Natural killer cell (primary cell): ENCODE data around the gene PRDM1. TPM values are rescaled to one million over a fixed set of nuclear protein-coding genes. Genes with fewer than 3 reads are reported as not detected.

Experiments used
- ATAC-seq, 3 donors: fragments of 150-1000 bp in 2 of 3; fragments of 200-7000 bp in 1 of 3; cut with Tn5 transposase; 1 replicate in 1 of 3; 2 replicates in 2 of 3; pipeline ENCODE4 v1.10.0; 2021; ENCODE audit warnings: mild to moderate bottlenecking in 2 of 3, moderate library complexity in 2 of 3
- DNase-seq, 2 donors: peaks; one replicate each; pipeline versions ENCODE4 v3.0.0 to v3.0.0-alpha.2; 2013 to 2021; ENCODE audit warnings: mixed read lengths in 1 of 2
- H3K27ac ChIP-seq: one replicate; pipeline ENCODE4 v1.5.1; 2013; ENCODE audit warnings: mild to moderate bottlenecking, low read length
- H3K27me3 ChIP-seq: one replicate; pipeline ENCODE4 v1.6.1; 2013; ENCODE audit warnings: low read length; ENCODE audit not compliant: control insufficient read depth, insufficient read depth
- H3K36me3 ChIP-seq: one replicate; pipeline ENCODE4 v1.6.1; 2013; ENCODE audit warnings: low read length; ENCODE audit not compliant: control insufficient read depth, insufficient read depth
- H3K4me1 ChIP-seq: one replicate; pipeline ENCODE4 v1.6.1; 2013; ENCODE audit warnings: low read length; ENCODE audit not compliant: control insufficient read depth, insufficient read depth
- H3K4me3 ChIP-seq: one replicate; pipeline ENCODE4 v1.5.1; 2013; ENCODE audit warnings: low read length
- H3K9me3 ChIP-seq: one replicate; pipeline ENCODE4 v1.6.1; 2013; ENCODE audit warnings: low read length; ENCODE audit not compliant: control insufficient read depth, insufficient read depth
- H3K27ac Mint-ChIP-seq, 2 donors: one replicate each; pipeline ENCODE4 v1.8.0; 2022; ENCODE audit warnings: mild to moderate bottlenecking in 2 of 2, mixed read lengths in 2 of 2, moderate library complexity in 1 of 2
- H3K27me3 Mint-ChIP-seq, 2 donors: one replicate each; pipeline ENCODE4 v1.8.0; 2022; ENCODE audit warnings: low read depth in 2 of 2, mixed read lengths in 2 of 2
- H3K36me3 Mint-ChIP-seq: one replicate; pipeline ENCODE4 v1.8.0; 2022; ENCODE audit warnings: mixed read lengths
- H3K4me1 Mint-ChIP-seq, 2 donors: one replicate each; pipeline ENCODE4 v1.8.0; 2022; ENCODE audit warnings: mixed read lengths in 2 of 2
- H3K4me3 Mint-ChIP-seq: one replicate; pipeline ENCODE4 v1.8.0; 2022; ENCODE audit warnings: mild to moderate bottlenecking, moderate library complexity, mixed read lengths
- H3K9me3 Mint-ChIP-seq, 2 donors: one replicate each; pipeline ENCODE4 v1.8.0; 2022; ENCODE audit warnings: mixed read lengths in 2 of 2
- CTCF ChIP-seq: fragments of 200-600 bp; IDR thresholded peaks from one replicate; pipeline ENCODE4 v1.8.0; 2022; ENCODE audit warnings: antibody characterized with exemption
- WGBS: methylation state at CpG from one replicate; pipeline ENCODE4 v1.1.7; 2013; ENCODE audit warnings: missing lambda C conversion rate; ENCODE audit not compliant: insufficient coverage; 5-methylcytosine and 5-hydroxymethylcytosine counted together
- intact Hi-C: fragments of 100-400 bp; cut with micrococcal nuclease; formaldehyde crosslinking; loops from one replicate; pipeline ENCODE4 v1.14.2; 2022
- total RNA-seq, 4 donors: library from RNA; stranded (reverse); fragments of 120-200 nt in 1 of 4; gene quantifications; one replicate each; pipeline versions ENCODE4 v1.2.3 to v1.2.4, GENCODE V29; 2013 to 2022

The PRDM1 gene
- total RNA-seq, 3 donors from 2014 or later (not counting 1 experiment from before 2014, with no cell fraction given) = 165 to 180 (median 177) TPM

GRCh38 chr6:106064756-106065155 lies 21.4 kb upstream of the PRDM1 start:
- Histone ChIP-seq H3K27ac (no peak overlapping the region), H3K27me3 (no peaks in the 10 kb centered on the region), H3K4me1 (no peaks in the 10 kb centered on the region), H3K36me3 (no peaks in the 10 kb centered on the region), H3K4me3 (no peak overlapping the region), H3K9me3 (no peaks in the 10 kb centered on the region)
- Mint-ChIP-seq H3K36me3 (no peaks in the 10 kb centered on the region), H3K4me1 (no peaks in the 10 kb centered on the region), H3K27me3 (peaks cover 8% of the 10 kb centered on the region in 2 donors), H3K27ac (no peak overlapping the region), H3K9me3 (no peaks in the 10 kb centered on the region), H3K4me3 (no peak overlapping the region)
- DNase-seq (no peak), ATAC-seq (no peak)
- WGBS = 56% methylated on average over 1 of the region's 1 CpG
- intact Hi-C loops = no loop called here
- no peak for TF ChIP-seq CTCF

- no peaks in the 10 kb centered on the region for H3K36me3 Mint-ChIP-seq
- no peak overlapping the region for H3K4me3 ChIP-seq
- DNase-seq = no peak
- no peaks in the 10 kb centered on the region for H3K9me3 ChIP-seq
- 86% methylated on average over 1 of the region's 1 CpG for WGBS
- no peaks in the 10 kb centered on the region for H3K36me3 ChIP-seq
- ATAC-seq = no peak
- H3K9me3 Mint-ChIP-seq = no peaks in the 10 kb centered on the region
- no peak overlapping the region for H3K4me3 Mint-ChIP-seq
- no peak for TF ChIP-seq CTCF
- peaks cover 9 to 11% of the 10 kb centered on the region in 2 donors for H3K27me3 Mint-ChIP-seq
- no peaks in the 10 kb centered on the region for H3K4me1 ChIP-seq
- intact Hi-C loops = no loop called here
- H3K27me3 ChIP-seq = no peaks in the 10 kb centered on the region
- H3K27ac Mint-ChIP-seq = no peak overlapping the region
- no peaks in the 10 kb centered on the region for H3K4me1 Mint-ChIP-seq
- H3K27ac ChIP-seq = no peak overlapping the region
Observed at GRCh38 chr6:106066989-106067388, 19.1 kb upstream of the PRDM1 start.

GRCh38 chr6:106069478-106069877 lies 16.7 kb upstream of the PRDM1 start:
- TF ChIP-seq CTCF = no peak

GRCh38 chr6:106070636-106071035 lies 15.5 kb upstream of the PRDM1 start:
- DNase-seq (no peak), ATAC-seq (no peak)
- Mint-ChIP-seq H3K9me3 (no peaks in the 10 kb centered on the region), H3K4me3 (no peak overlapping the region), H3K27me3 (peaks cover 9 to 11% of the 10 kb centered on the region in 2 donors), H3K4me1 (no peaks in the 10 kb centered on the region), H3K36me3 (no peaks in the 10 kb centered on the region), H3K27ac (no peak overlapping the region)
- no peaks in the 10 kb centered on the region for H3K4me1 ChIP-seq
- intact Hi-C loops = no loop called here
- H3K27me3 ChIP-seq = no peaks in the 10 kb centered on the region
- TF ChIP-seq CTCF = no peak
- H3K4me3 ChIP-seq = no peak overlapping the region
- WGBS = 70% methylated on average over 1 of the region's 1 CpG
- no peak overlapping the region for H3K27ac ChIP-seq
- H3K9me3 ChIP-seq = no peaks in the 10 kb centered on the region
- H3K36me3 ChIP-seq = no peaks in the 10 kb centered on the region

More at GRCh38 chr6:106069478-106069877, 16.7 kb upstream of the PRDM1 start:
- DNase-seq (no peak), ATAC-seq (no peak)
- Mint-ChIP-seq H3K4me3 (no peak overlapping the region), H3K27me3 (peaks cover 9 to 11% of the 10 kb centered on the region in 2 donors), H3K9me3 (no peaks in the 10 kb centered on the region), H3K27ac (no peak overlapping the region), H3K4me1 (no peaks in the 10 kb centered on the region), H3K36me3 (no peaks in the 10 kb centered on the region)
- 83% methylated on average over 8 of the region's 8 CpGs for WGBS
- H3K36me3 ChIP-seq = no peaks in the 10 kb centered on the region
- no peaks in the 10 kb centered on the region for H3K27me3 ChIP-seq
- H3K9me3 ChIP-seq = no peaks in the 10 kb centered on the region
- no peaks in the 10 kb centered on the region for H3K4me1 ChIP-seq
- no peak overlapping the region for H3K27ac ChIP-seq
- no peak overlapping the region for H3K4me3 ChIP-seq
- intact Hi-C loops = no loop called here
